ENCODE measurements around the gene SMAP2. TPM values are rescaled to one million over a fixed set of nuclear protein-coding genes. Genes with fewer than 3 reads are reported as not detected.

Gene SMAP2
- polyA plus RNA-seq, 1 donor: 21.6 TPM

Other genes starting within 250 kb of the SMAP2 start
- gene RLF, start 212.3 kb upstream of the SMAP2 start, polyA plus RNA-seq: 19.0 TPM
- not detected for gene TMCO2, start 125.8 kb upstream of the SMAP2 start, polyA plus RNA-seq
- gene ZMPSTE24, start 115.5 kb upstream of the SMAP2 start, polyA plus RNA-seq: 45.9 TPM
- 11.0 TPM for gene COL9A2, start 56.4 kb upstream of the SMAP2 start, polyA plus RNA-seq
- 2.7 TPM for gene ZFP69B, start 76.7 kb downstream of the SMAP2 start, polyA plus RNA-seq
- 4.5 TPM for gene ZFP69, start 103.6 kb downstream of the SMAP2 start, polyA plus RNA-seq
- 11.2 TPM for gene EXO5, start 135.0 kb downstream of the SMAP2 start, polyA plus RNA-seq
- 5.6 TPM for gene ZNF684, start 157.9 kb downstream of the SMAP2 start, polyA plus RNA-seq